ENCODE results near the gene NQO1.

DNA sequence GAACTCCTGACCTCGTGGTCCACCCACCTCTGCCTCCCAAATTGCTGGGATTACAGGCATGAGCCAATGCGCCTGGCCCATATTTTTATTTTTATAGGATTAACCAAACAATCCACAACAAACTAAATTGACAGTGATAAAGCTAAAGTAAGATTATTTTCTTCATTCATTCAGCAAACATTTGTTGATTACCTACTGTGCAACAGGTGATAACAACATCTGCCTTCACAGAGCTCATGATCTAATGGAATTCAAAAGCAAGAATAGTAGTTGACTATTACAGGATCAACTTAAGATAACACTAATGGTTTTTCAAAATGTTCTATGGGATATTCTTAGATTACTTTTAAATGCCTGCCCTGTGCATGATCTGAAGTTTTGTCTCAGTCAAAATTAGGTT is 37.8 kb downstream of the NQO1 start:
- TF ChIP-seq, protein P1, sequence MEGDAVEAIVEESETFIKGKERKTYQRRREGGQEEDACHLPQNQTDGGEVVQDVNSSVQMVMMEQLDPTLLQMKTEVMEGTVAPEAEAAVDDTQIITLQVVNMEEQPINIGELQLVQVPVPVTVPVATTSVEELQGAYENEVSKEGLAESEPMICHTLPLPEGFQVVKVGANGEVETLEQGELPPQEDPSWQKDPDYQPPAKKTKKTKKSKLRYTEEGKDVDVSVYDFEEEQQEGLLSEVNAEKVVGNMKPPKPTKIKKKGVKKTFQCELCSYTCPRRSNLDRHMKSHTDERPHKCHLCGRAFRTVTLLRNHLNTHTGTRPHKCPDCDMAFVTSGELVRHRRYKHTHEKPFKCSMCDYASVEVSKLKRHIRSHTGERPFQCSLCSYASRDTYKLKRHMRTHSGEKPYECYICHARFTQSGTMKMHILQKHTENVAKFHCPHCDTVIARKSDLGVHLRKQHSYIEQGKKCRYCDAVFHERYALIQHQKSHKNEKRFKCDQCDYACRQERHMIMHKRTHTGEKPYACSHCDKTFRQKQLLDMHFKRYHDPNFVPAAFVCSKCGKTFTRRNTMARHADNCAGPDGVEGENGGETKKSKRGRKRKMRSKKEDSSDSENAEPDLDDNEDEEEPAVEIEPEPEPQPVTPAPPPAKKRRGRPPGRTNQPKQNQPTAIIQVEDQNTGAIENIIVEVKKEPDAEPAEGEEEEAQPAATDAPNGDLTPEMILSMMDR (IDR thresholded peaks at IDR 0.05; ENCODE audit: insufficient read depth, low read depth, low read length): no peak
- no peak for TF ChIP-seq EZH2 (IDR thresholded peaks at IDR 0.05; ENCODE audit: insufficient read depth, low read length)

All from astrocyte (in vitro differentiated cells and primary cell).